Measurements from ENCODE around the gene AGBL4. TPM values are rescaled to one million over a fixed set of nuclear protein-coding genes. Genes with fewer than 3 reads are reported as not detected.

AGBL4 gene
- total and polyA plus RNA-seq, 2 of the 13 experiments (the other 11 are each of a cell fraction or from before 2014, with no cell fraction given), result not detected

DNA sequence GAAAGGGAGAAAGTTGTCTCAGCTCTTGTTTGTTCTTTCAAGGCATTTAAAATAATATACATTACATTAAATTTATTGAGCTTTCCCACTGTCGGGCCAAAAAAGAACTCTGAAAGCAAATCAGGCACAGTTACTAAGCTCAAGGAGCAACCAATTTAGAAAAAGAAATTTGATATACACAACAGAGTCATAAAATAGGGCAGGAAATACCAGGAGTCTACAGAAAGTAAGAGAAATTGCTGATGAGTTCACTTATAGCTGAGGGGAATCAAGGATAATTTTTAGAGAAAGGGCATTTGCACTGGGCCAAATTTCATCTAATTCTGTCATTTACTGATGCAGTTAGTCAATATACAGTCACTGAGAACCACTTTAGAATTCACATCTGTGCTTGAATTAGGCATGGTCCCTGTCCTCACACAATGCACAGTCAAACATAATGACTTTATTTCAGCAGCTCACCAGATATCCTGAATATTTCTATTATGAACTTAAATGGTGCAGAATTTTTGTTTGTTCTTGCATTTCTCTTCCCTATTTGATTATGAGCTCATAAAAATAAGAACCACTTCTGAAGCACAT, 997.4 kb downstream of the AGBL4 start:
- no peak for ATAC-seq
- no peak for FAIRE-seq
- ChIA-PET CTCF (ENCODE audit: low intra/inter-chr PET ratio, low total read pairs) (no interaction called here), POLR2A (no interaction called here)
- Histone ChIP-seq H3K4me3 (replicated peaks in 1 of 3; ENCODE audit: insufficient read depth in 1 of 3, low read depth in 2 of 3, low read length in 3 of 3) (no peak overlapping the region), H4K20me1 (ENCODE audit: insufficient read depth, low read length) (no peaks in the 10 kb centered on the region), H3K79me2 (ENCODE audit: insufficient read depth, low read length) (no peaks in the 10 kb centered on the region), H3K36me3 (replicated peaks in 1 of 2; ENCODE audit: control insufficient read depth in 1 of 2, insufficient read depth in 2 of 2, low read length in 2 of 2) (no peaks in the 10 kb centered on the region), H2AFZ (ENCODE audit: low read length) (no peak overlapping the region), H3K4me1 (ENCODE audit: insufficient read depth, low read length) (no peaks in the 10 kb centered on the region), H3K27me3 (ENCODE audit: control insufficient read depth in 1 of 2, insufficient read depth in 2 of 2, low read length in 2 of 2) (no peaks in the 10 kb centered on the region), H3K27ac (ENCODE audit: extremely low read length, insufficient read depth, low read length) (no peak overlapping the region), H3K4me2 (ENCODE audit: low read depth, low read length) (no peak overlapping the region), H3K9me3 (ENCODE audit: low read length) (peaks cover 80% of the 10 kb centered on the region), H3K9ac (ENCODE audit: insufficient read depth, low read depth, low read length) (no peak overlapping the region)
- WGBS (ENCODE audit: low lambda C conversion rate), result 3% methylated on average over 1 of the region's 1 CpG
- intact Hi-C loops (cut with micrococcal nuclease; ENCODE audit: unreplicated experiment) (no loop called here), in situ Hi-C loops (cut with HindIII; ENCODE audit: extremely low pct_ligation_motif_present, low pct_unique_long_range_greater_than_20kb) (no loop called here)
- no TSS peak for BruUV-seq (replicated peaks)
- DNase-seq (ENCODE audit: low spot score), result no peak
- TF ChIP-seq ZSCAN12 (CRISPR knock-in tag; IDR thresholded peaks at IDR 0.05) (no peak), MBNL3 (CRISPR knock-in tag; conservative IDR thresholded peaks at IDR 0.05) (no peak), PHF21A (CRISPR knock-in tag; IDR thresholded peaks at IDR 0.05) (no peak), ZFP1 (CRISPR knock-in tag; IDR thresholded peaks at IDR 0.05) (no peak), ZNF17 (CRISPR knock-in tag; IDR thresholded peaks at IDR 0.05) (no peak), KDM3A (CRISPR knock-in tag; IDR thresholded peaks at IDR 0.05; ENCODE audit: low read depth) (no peak), ZNF563 (CRISPR knock-in tag; IDR thresholded peaks at IDR 0.05) (no peak), ZNF543 (CRISPR knock-in tag; IDR thresholded peaks at IDR 0.05) (no peak), GABPB1 (CRISPR knock-in tag; IDR thresholded peaks at IDR 0.05) (no peak), KLF11 (CRISPR knock-in tag; IDR thresholded peaks at IDR 0.05) (no peak), ZNF615 (CRISPR knock-in tag; IDR thresholded peaks at IDR 0.05; ENCODE audit: borderline replicate concordance) (no peak)
- TF ChIP-seq, protein P1, sequence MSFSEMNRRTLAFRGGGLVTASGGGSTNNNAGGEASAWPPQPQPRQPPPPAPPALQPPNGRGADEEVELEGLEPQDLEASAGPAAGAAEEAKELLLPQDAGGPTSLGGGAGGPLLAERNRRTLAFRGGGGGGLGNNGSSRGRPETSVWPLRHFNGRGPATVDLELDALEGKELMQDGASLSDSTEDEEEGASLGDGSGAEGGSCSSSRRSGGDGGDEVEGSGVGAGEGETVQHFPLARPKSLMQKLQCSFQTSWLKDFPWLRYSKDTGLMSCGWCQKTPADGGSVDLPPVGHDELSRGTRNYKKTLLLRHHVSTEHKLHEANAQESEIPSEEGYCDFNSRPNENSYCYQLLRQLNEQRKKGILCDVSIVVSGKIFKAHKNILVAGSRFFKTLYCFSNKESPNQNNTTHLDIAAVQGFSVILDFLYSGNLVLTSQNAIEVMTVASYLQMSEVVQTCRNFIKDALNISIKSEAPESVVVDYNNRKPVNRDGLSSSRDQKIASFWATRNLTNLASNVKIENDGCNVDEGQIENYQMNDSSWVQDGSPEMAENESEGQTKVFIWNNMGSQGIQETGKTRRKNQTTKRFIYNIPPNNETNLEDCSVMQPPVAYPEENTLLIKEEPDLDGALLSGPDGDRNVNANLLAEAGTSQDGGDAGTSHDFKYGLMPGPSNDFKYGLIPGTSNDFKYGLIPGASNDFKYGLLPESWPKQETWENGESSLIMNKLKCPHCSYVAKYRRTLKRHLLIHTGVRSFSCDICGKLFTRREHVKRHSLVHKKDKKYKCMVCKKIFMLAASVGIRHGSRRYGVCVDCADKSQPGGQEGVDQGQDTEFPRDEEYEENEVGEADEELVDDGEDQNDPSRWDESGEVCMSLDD (CRISPR knock-in tag; IDR thresholded peaks at IDR 0.05; ENCODE audit: borderline replicate concordance), result no peak
- TF ChIP-seq, protein P2, sequence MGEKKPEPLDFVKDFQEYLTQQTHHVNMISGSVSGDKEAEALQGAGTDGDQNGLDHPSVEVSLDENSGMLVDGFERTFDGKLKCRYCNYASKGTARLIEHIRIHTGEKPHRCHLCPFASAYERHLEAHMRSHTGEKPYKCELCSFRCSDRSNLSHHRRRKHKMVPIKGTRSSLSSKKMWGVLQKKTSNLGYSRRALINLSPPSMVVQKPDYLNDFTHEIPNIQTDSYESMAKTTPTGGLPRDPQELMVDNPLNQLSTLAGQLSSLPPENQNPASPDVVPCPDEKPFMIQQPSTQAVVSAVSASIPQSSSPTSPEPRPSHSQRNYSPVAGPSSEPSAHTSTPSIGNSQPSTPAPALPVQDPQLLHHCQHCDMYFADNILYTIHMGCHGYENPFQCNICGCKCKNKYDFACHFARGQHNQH (CRISPR knock-in tag; IDR thresholded peaks at IDR 0.05), result no peak
- TF ChIP-seq, protein P3, sequence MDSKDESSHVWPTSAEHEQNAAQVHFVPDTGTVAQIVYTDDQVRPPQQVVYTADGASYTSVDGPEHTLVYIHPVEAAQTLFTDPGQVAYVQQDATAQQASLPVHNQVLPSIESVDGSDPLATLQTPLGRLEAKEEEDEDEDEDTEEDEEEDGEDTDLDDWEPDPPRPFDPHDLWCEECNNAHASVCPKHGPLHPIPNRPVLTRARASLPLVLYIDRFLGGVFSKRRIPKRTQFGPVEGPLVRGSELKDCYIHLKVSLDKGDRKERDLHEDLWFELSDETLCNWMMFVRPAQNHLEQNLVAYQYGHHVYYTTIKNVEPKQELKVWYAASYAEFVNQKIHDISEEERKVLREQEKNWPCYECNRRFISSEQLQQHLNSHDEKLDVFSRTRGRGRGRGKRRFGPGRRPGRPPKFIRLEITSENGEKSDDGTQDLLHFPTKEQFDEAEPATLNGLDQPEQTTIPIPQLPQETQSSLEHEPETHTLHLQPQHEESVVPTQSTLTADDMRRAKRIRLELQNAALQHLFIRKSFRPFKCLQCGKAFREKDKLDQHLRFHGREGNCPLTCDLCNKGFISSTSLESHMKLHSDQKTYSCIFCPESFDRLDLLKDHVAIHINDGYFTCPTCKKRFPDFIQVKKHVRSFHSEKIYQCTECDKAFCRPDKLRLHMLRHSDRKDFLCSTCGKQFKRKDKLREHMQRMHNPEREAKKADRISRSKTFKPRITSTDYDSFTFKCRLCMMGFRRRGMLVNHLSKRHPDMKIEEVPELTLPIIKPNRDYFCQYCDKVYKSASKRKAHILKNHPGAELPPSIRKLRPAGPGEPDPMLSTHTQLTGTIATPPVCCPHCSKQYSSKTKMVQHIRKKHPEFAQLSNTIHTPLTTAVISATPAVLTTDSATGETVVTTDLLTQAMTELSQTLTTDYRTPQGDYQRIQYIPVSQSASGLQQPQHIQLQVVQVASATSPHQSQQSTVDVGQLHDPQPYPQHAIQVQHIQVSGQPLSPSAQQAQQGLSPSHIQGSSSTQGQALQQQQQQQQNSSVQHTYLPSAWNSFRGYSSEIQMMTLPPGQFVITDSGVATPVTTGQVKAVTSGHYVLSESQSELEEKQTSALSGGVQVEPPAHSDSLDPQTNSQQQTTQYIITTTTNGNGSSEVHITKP (CRISPR knock-in tag; IDR thresholded peaks at IDR 0.05; ENCODE audit: low read depth), result no peak
